Mesodermal cell (in vitro differentiated cells): Measurements from ENCODE around the gene B4GALT2.
A peak's percentile ranks its signal among the peaks of the same experiment; 100 is the strongest.

Experiments used
- H3K27ac ChIP-seq: 2 replicates; pipeline ENCODE4 v1.7.0; 2013; ENCODE audit warnings: mild to moderate bottlenecking, low read depth, low read length, moderate library complexity; ENCODE audit not compliant: severe bottlenecking
- H3K36me3 ChIP-seq: 2 replicates; pipeline ENCODE4 v1.7.1; 2013; ENCODE audit warnings: mild to moderate bottlenecking, low read length, moderate library complexity; ENCODE audit not compliant: control insufficient read depth, insufficient read depth
- H3K4me1 ChIP-seq: one replicate; pipeline ENCODE4 v1.7.1; 2013; ENCODE audit warnings: mild to moderate bottlenecking, low read length; ENCODE audit not compliant: insufficient read depth, control insufficient read depth, poor library complexity, severe bottlenecking
- H3K4me3 ChIP-seq: 2 replicates; pipeline ENCODE4 v1.7.0; 2013; ENCODE audit warnings: low read length, control low read depth, mild to moderate bottlenecking; ENCODE audit not compliant: insufficient read depth, poor library complexity, severe bottlenecking; ENCODE audit errors: extremely low read depth
- H3K9me3 ChIP-seq: 2 replicates; pipeline ENCODE4 v1.7.1; 2013; ENCODE audit warnings: mild to moderate bottlenecking, low read length, moderate library complexity; ENCODE audit not compliant: control insufficient read depth
- WGBS, 2 experiments: methylation state at CpG; one replicate each; pipeline ENCODE4 v1.1.5; 2013; ENCODE audit warnings: missing lambda C conversion rate in 2 of 2; ENCODE audit not compliant: insufficient coverage in 2 of 2; 5-methylcytosine and 5-hydroxymethylcytosine counted together

Gene B4GALT2

GRCh38 chr1:44032170-44032790, 53.3 kb downstream of the B4GALT2 start:
- Histone ChIP-seq H3K4me1 (peaks cover 24% of the 10 kb centered on the region), H3K9me3 (no peaks in the 10 kb centered on the region), H3K27ac (peak overlapping the region; percentile 91), H3K4me3 (no peak overlapping the region), H3K36me3 (no peaks in the 10 kb centered on the region)
- WGBS, 2 experiments: 87 to 90% methylated on average over 3 to 6 of the region's 6 CpGs

GRCh38 chr1:44033041-44033575, 54.1 kb downstream of the B4GALT2 start:
- Histone ChIP-seq H3K9me3 (no peaks in the 10 kb centered on the region), H3K27ac (no peak overlapping the region), H3K36me3 (no peaks in the 10 kb centered on the region), H3K4me1 (peaks cover 24% of the 10 kb centered on the region), H3K4me3 (no peak overlapping the region)
- WGBS, 2 experiments: 87% methylated on average over 5 of the region's 8 CpGs; no CpG with 5 or more reads in 1 of the 2 experiments

GRCh38 chr1:44033756-44034155, 54.7 kb downstream of the B4GALT2 start:
- Histone ChIP-seq H3K9me3 (no peaks in the 10 kb centered on the region), H3K4me1 (peaks cover 19% of the 10 kb centered on the region), H3K27ac (no peak overlapping the region), H3K36me3 (no peaks in the 10 kb centered on the region), H3K4me3 (no peak overlapping the region)
- WGBS, 2 experiments: 74 to 75% methylated on average over 3 to 4 of the region's 8 CpGs

- Histone ChIP-seq H3K36me3 (no peaks in the 10 kb centered on the region), H3K27ac (no peak overlapping the region), H3K4me1 (peaks cover 19% of the 10 kb centered on the region), H3K9me3 (no peaks in the 10 kb centered on the region), H3K4me3 (no peak overlapping the region)
- WGBS, 2 experiments: 95 to 100% methylated on average over 4 of the region's 4 CpGs
Observed at GRCh38 chr1:44034423-44034822, 55.4 kb downstream of the B4GALT2 start.

- H3K36me3 ChIP-seq: no peaks in the 10 kb centered on the region
- no peaks in the 10 kb centered on the region for H3K9me3 ChIP-seq
- H3K4me1 ChIP-seq: peaks cover 19% of the 10 kb centered on the region
- WGBS, 2 experiments: 96 to 97% methylated on average over 9 of the region's 11 CpGs
- no peak overlapping the region for H3K4me3 ChIP-seq
- no peak overlapping the region for H3K27ac ChIP-seq
Observed at GRCh38 chr1:44034976-44035716, 56.1 kb downstream of the B4GALT2 start.

- 74 to 83% methylated on average over 6 of the region's 8 CpGs for WGBS, 2 experiments
- H3K27ac ChIP-seq: no peak overlapping the region
Observed at GRCh38 chr1:44035726-44036408, 56.9 kb downstream of the B4GALT2 start.

GRCh38 chr1:44036409-44037139, 57.6 kb downstream of the B4GALT2 start:
- WGBS, 2 experiments: 35 to 63% methylated on average over 2 to 3 of the region's 6 CpGs
- H3K4me3 ChIP-seq: no peak overlapping the region
- H3K9me3 ChIP-seq: no peaks in the 10 kb centered on the region
- peaks cover 19% of the 10 kb centered on the region for H3K4me1 ChIP-seq
- H3K27ac ChIP-seq: no peak overlapping the region
- H3K36me3 ChIP-seq: no peaks in the 10 kb centered on the region

More at GRCh38 chr1:44035726-44036408, 56.9 kb downstream of the B4GALT2 start:
- Histone ChIP-seq H3K4me1 (peaks cover 19% of the 10 kb centered on the region), H3K36me3 (no peaks in the 10 kb centered on the region), H3K9me3 (no peaks in the 10 kb centered on the region), H3K4me3 (no peak overlapping the region)

- H3K36me3 ChIP-seq: no peaks in the 10 kb centered on the region
- WGBS, 2 experiments: 80% methylated on average over 2 of the region's 5 CpGs; no CpG with 5 or more reads in 1 of the 2 experiments
- H3K4me1 ChIP-seq: peaks cover 14% of the 10 kb centered on the region
- no peak overlapping the region for H3K4me3 ChIP-seq
- H3K9me3 ChIP-seq: no peaks in the 10 kb centered on the region
- no peak overlapping the region for H3K27ac ChIP-seq
Observed at GRCh38 chr1:44037154-44037553, 58.1 kb downstream of the B4GALT2 start.

GRCh38 chr1:44038876-44039657, 60.1 kb downstream of the B4GALT2 start:
- Histone ChIP-seq H3K36me3 (no peaks in the 10 kb centered on the region), H3K4me1 (peaks cover 19% of the 10 kb centered on the region), H3K4me3 (no peak overlapping the region), H3K9me3 (no peaks in the 10 kb centered on the region), H3K27ac (no peak overlapping the region)
- WGBS, 2 experiments: 83 to 100% methylated on average over 1 of the region's 2 CpGs

- no peaks in the 10 kb centered on the region for H3K9me3 ChIP-seq
- no peak overlapping the region for H3K4me3 ChIP-seq
- no CpG with 5 or more reads among the region's 2 CpGs for WGBS, 2 experiments
- peaks cover 18% of the 10 kb centered on the region for H3K4me1 ChIP-seq
- no peaks in the 10 kb centered on the region for H3K36me3 ChIP-seq
- no peak overlapping the region for H3K27ac ChIP-seq
Observed at GRCh38 chr1:44040418-44040817, 61.4 kb downstream of the B4GALT2 start.
